Body of pancreas (tissue), 4 donors: ENCODE measurements around the gene FBLN2. TPM values are rescaled to one million over a fixed set of nuclear protein-coding genes. Genes with fewer than 3 reads are reported as not detected.

ENCODE experiments used
- ATAC-seq: fragments of 150-250 bp; one replicate; pipeline ENCODE4 v1.9.1; 2016
- DNase-seq, 4 donors: peaks; one replicate each; pipeline ENCODE4 v3.0.0-alpha.2; 2019
- H3K27ac ChIP-seq, 4 donors: fragments of 200-600 bp; sonication (generic); 1 replicate in 3 of 4; 2 replicates in 1 of 4; pipeline versions ENCODE4 v1.5.1 to v1.6.1; 2016 to 2019; ENCODE audit warnings: mild to moderate bottlenecking in 1 of 4, mixed read lengths in 1 of 4, moderate library complexity in 1 of 4
- H3K27me3 ChIP-seq, 2 donors: fragments of 200-600 bp; sonication (generic); one replicate each; pipeline ENCODE4 v1.6.0; 2016; ENCODE audit warnings: mild to moderate bottlenecking in 1 of 2
- H3K36me3 ChIP-seq, 2 donors: fragments of 200-600 bp; sonication (generic); replicated peaks in 1 of 2; 2 replicates each; pipeline ENCODE4 v1.5.1; 2016; ENCODE audit warnings: low read depth in 2 of 2; ENCODE audit not compliant: insufficient read depth in 1 of 2
- H3K4me1 ChIP-seq: fragments of 200-600 bp; sonication (generic); one replicate; pipeline ENCODE4 v1.6.0; 2016
- H3K4me3 ChIP-seq, 2 donors: fragments of 200-600 bp; sonication (generic); 1 replicate in 1 of 2; 2 replicates in 1 of 2; pipeline ENCODE4 v1.5.1; 2016 to 2019
- H3K9me3 ChIP-seq, 3 donors: fragments of 200-600 bp; sonication (generic); 1 replicate in 2 of 3; 2 replicates in 1 of 3; pipeline ENCODE4 v1.5.1; 2016
- POLR2A ChIP-seq, 3 donors: fragments of 450-650 bp; IDR thresholded peaks; one replicate each; pipeline ENCODE4 v1.6.1; 2016; ENCODE audit warnings: antibody characterized with exemption in 3 of 3, mild to moderate bottlenecking in 2 of 3
- WGBS, 2 donors: methylation state at CpG; one replicate each; pipeline ENCODE4 v1.1.5; 2017; 5-methylcytosine and 5-hydroxymethylcytosine counted together
- intact Hi-C: fragments of 100-400 bp; cut with DNase I; formaldehyde crosslinking; loops from one replicate; pipeline ENCODE4 v1.15.1; 2023
- total RNA-seq, 2 donors: library from RNA; depleted of rRNA; stranded (reverse); fragments of >200 nt; gene quantifications; one replicate each; pipeline ENCODE4 v1.1.0, GENCODE V29; 2016
- TF ChIP-seq, protein P1 (sequence below), 7 experiments: fragments of 450-650 bp in 4 of 7; fragments of 200-600 bp in 3 of 7; sonication (generic) in 3 of 7; IDR thresholded peaks; one replicate each; pipeline ENCODE4 v1.5.1; 2016 to 2019; ENCODE audit warnings: antibody characterized with exemption in 7 of 7

FBLN2 gene
- total RNA-seq, 2 donors from 2014 or later: 18.9 to 54.7 TPM

DNA sequence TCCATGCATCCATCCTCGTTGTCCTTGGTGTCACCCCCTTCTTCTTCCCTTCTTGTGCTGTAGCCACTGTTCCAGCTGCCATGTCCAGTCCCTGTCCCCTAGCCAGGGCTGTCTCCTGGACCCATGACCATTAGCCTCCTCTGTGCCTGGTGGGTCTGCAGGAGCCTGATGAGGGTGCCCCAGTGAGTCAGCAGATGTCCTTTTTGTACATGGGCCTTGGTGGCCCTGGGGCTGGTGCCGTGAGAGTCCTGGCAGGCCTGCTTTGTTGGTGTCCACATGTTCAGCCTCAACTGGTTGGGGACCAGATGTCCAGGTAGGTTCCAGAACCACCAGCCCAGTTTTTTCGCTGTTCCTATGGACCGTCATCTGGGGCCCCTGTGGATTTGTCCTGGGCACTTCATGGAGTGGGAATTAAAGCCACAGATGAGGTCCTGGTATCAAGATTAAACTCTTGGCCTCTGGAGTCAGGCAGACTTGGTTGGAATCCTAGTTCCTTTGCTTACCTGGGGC lies 66.1 kb downstream of the FBLN2 start:
- H3K9me3 ChIP-seq: no peaks in the 10 kb centered on the region
- TF ChIP-seq, protein P1, sequence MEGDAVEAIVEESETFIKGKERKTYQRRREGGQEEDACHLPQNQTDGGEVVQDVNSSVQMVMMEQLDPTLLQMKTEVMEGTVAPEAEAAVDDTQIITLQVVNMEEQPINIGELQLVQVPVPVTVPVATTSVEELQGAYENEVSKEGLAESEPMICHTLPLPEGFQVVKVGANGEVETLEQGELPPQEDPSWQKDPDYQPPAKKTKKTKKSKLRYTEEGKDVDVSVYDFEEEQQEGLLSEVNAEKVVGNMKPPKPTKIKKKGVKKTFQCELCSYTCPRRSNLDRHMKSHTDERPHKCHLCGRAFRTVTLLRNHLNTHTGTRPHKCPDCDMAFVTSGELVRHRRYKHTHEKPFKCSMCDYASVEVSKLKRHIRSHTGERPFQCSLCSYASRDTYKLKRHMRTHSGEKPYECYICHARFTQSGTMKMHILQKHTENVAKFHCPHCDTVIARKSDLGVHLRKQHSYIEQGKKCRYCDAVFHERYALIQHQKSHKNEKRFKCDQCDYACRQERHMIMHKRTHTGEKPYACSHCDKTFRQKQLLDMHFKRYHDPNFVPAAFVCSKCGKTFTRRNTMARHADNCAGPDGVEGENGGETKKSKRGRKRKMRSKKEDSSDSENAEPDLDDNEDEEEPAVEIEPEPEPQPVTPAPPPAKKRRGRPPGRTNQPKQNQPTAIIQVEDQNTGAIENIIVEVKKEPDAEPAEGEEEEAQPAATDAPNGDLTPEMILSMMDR (IDR thresholded peaks at IDR 0.05): no peak
- TF ChIP-seq POLR2A (IDR thresholded peaks at IDR 0.05): no peak
- intact Hi-C loops: no loop called here
- H3K4me1 ChIP-seq: no peaks in the 10 kb centered on the region
- DNase-seq (peak in 1 of 4 donors; percentile 3), ATAC-seq (no peak)
- no peak overlapping the region for H3K4me3 ChIP-seq
- no peaks in the 10 kb centered on the region for H3K27me3 ChIP-seq
- 88 to 96% methylated on average over 4 of the region's 4 CpGs for WGBS, 2 donors
- no peak overlapping the region for H3K27ac ChIP-seq
- H3K36me3 ChIP-seq: no peaks in the 10 kb centered on the region

DNA sequence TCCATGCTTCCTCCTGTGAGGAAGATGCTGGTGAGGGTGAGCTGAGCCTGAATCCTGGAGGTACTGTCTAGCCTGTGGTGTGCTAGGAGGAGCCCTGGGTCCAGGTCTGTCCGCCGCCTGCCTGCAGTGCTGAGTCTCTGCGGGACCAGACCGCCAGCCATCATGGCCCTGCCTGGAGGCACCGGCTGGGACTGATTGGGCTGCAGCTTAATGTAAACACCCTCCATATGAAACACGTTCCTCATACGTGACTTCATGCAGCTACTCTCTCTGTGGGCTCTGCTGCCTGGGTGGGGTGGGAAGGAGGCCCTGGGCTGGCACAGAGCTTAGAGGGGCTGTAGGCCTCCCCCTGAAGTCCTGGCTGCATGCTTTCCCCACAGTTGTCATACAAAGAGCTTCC lies 67.4 kb downstream of the FBLN2 start:
- ATAC-seq (no peak), DNase-seq (no peak)
- H3K4me3 ChIP-seq: no peak overlapping the region
- no peaks in the 10 kb centered on the region for H3K36me3 ChIP-seq
- no peak for TF ChIP-seq POLR2A (IDR thresholded peaks at IDR 0.05)
- TF ChIP-seq, protein P1 (IDR thresholded peaks at IDR 0.05): no peak
- no peaks in the 10 kb centered on the region for H3K4me1 ChIP-seq
- no peaks in the 10 kb centered on the region for H3K27me3 ChIP-seq
- WGBS, 2 donors: 79% methylated on average over 7 of the region's 7 CpGs; no CpG with 5 or more reads in 1 of the 2 donors
- intact Hi-C loops: no loop called here
- no peak overlapping the region for H3K27ac ChIP-seq
- no peaks in the 10 kb centered on the region for H3K9me3 ChIP-seq

DNA sequence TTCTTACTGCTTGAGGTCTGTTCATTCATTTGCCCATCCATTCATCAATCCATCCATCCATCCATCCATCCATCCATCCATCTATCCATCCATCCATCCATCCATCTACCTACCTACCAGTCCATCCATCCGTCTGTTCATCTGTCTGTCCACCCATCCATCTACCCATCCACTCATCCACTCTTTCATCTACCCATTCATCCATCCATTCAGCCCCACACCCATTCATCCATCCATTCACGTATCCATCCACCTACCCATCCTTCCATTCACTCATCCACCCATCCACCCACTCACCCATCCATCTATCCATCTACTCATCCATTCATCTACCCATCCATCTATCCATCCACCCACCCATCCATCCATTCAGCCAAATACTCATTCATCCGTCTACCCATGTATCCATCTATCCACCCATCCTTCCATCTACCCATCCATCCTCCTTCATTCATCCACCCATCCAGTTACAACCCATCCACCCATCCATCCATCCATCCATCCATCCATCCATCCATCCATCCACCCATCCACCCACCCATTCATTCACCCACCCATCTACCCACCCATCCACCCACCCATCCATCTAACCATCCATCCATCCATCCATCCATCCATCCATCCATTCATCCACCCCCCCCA lies 68.3 kb downstream of the FBLN2 start:
- H3K4me3 ChIP-seq: no peak overlapping the region
- no peaks in the 10 kb centered on the region for H3K27me3 ChIP-seq
- WGBS, 2 donors: 81 to 87% methylated on average over 3 of the region's 3 CpGs
- DNase-seq: no peak
- no peaks in the 10 kb centered on the region for H3K9me3 ChIP-seq
- TF ChIP-seq POLR2A (IDR thresholded peaks at IDR 0.05): no peak
- TF ChIP-seq, protein P1 (IDR thresholded peaks at IDR 0.05): no peak
- no peaks in the 10 kb centered on the region for H3K4me1 ChIP-seq
- intact Hi-C loops: no loop called here
- no peaks in the 10 kb centered on the region for H3K36me3 ChIP-seq
- no peak overlapping the region for H3K27ac ChIP-seq
- ATAC-seq: no peak

DNA sequence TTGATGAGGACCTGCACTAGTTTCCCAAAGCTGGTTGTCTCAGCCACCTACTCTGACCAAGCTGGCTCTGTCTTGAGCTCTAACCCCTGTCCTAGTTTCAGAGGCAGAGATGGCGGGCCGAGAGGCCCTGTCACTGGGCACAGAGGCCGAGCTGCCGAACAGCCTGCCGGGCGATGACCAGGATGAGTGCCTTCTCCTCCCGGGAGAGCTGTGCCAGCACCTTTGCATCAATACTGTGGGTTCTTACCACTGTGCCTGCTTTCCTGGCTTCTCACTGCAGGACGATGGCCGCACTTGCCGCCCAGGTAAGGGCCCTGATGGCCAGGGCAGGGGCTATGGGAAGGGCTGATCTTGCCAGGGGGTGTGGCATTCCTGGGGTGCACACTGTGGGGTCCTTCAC lies 69.1 kb downstream of the FBLN2 start:
- TF ChIP-seq POLR2A (IDR thresholded peaks at IDR 0.05): no peak
- TF ChIP-seq, protein P1 (IDR thresholded peaks at IDR 0.05): no peak
- no peaks in the 10 kb centered on the region for H3K36me3 ChIP-seq
- H3K27ac ChIP-seq: no peak overlapping the region
- intact Hi-C loops: no loop called here
- no peak overlapping the region for H3K4me3 ChIP-seq
- ATAC-seq: no peak
- WGBS, 2 donors: 87 to 97% methylated on average over 10 of the region's 10 CpGs
- H3K27me3 ChIP-seq: no peaks in the 10 kb centered on the region
- H3K9me3 ChIP-seq: no peaks in the 10 kb centered on the region
- no peak for DNase-seq
- H3K4me1 ChIP-seq: no peaks in the 10 kb centered on the region

DNA sequence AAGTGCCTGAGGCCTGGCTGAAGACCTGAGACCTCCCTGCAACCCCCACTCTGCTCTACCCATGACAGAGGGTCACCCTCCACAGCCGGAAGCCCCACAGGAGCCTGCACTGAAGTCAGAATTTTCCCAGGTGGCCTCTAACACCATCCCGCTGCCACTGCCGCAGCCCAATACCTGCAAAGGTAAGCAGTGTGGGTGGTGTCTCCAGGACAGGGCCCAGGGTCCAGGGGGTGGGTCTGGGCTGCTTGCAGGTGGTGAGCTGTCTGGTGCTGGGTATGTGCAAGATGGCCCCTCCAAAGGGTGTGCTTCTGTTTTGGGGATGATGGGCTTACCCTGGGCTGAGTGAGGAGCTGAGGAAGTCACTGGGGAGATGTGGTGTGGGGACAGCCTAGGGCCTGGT lies 69.9 kb downstream of the FBLN2 start:
- Histone ChIP-seq H3K36me3 (no peaks in the 10 kb centered on the region), H3K9me3 (no peaks in the 10 kb centered on the region), H3K4me3 (no peak overlapping the region), H3K27me3 (no peaks in the 10 kb centered on the region), H3K4me1 (no peaks in the 10 kb centered on the region), H3K27ac (no peak overlapping the region)
- DNase-seq (no peak), ATAC-seq (no peak)
- TF ChIP-seq, protein P1 (IDR thresholded peaks at IDR 0.05): no peak
- intact Hi-C loops: no loop called here
- 83 to 93% methylated on average over 1 to 3 of the region's 3 CpGs for WGBS, 2 donors
